Measurements from ENCODE around the gene FAM83G. TPM values are rescaled to one million over a fixed set of nuclear protein-coding genes. Genes with fewer than 3 reads are reported as not detected.
"Not testable (repeated sequence)": the region's sequence is repeated elsewhere in the genome, so short reads cannot be mapped to it uniquely, and the experiment has no call there.

Gene FAM83G
- total and polyA plus RNA-seq, 12 donors, result 1.8 to 7.3 (median 4.0) TPM

DNA sequence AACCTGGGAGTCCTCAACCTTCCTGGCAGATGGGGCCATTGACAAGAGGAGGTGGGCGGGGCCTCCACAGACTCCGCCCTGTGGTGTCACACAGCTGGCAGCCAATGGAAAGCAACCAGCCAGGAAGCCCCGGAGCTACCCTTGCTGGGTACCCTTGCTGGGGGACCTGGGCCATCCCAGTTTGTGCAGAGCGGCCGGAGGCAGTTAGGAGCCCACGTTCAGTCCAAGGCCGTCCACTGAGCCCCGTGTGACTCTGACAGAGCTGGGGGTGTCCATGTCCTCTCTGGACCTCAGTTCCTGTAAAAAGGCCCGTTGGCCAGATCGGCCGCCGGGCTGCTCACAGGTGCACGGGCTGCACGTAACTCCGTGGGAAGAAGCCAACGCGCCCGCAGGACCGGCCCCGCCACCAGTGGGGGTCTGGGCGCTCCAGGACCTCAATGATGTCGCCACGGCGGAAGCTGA is 17.1 kb upstream of the FAM83G start:
- intact Hi-C loops (cut with DNase I), result no loop called here
- 91 to 98% (median 92%) methylated on average over 8 to 24 of the region's 24 CpGs for WGBS, 4 donors
- DNase-seq, result peak in 1 of 7 donors; percentile 39

DNA sequence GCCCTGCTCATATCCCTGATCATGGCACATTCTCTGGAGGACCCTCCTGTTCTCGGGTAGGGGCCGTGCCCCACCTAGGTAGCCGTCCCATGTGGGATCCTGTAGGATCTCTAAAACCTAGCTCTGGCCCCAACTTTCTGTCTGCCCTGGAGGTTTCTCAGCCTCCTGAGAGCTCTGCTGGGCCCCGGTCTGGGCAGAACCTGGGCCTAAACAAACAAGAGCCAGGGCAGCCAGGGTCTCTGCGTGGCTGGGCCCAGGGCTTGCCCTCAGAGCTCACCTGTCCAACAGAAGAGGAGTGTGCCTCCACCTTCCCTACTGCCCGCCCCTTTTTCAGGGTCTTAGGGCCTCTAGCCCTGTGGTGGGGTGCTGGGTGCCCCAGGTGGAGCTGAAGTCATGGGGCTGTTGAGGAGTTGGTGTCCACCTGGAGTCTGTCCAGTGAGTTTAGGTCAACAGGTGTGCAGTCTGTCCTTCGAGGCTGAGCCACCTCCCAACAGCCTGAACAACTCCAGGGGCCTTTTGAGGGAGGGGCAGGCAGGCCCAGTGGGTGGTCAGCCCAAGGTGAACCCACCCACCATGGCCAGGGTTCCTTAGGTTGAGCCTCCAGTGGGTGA is 16.6 kb upstream of the FAM83G start:
- H3K4me3 ChIP-seq; DNase-seq; H3K27me3 ChIP-seq; intact Hi-C loops (cut with DNase I); H3K9me3 ChIP-seq (replicated peaks in 1 of 3); H3K4me1 ChIP-seq (replicated peaks in 1 of 2); H3K27ac ChIP-seq; H3K36me3 ChIP-seq (replicated peaks in 1 of 2): not testable (repeated sequence)
- 85 to 97% (median 90%) methylated on average over 4 to 7 of the region's 7 CpGs for WGBS, 4 donors

More for the DNA sequence above, 17.1 kb upstream of the FAM83G start:
- Histone ChIP-seq H3K4me3 (no peak overlapping the region), H3K4me1 (replicated peaks in 1 of 2) (no peaks in the 10 kb centered on the region), H3K36me3 (replicated peaks in 1 of 2) (no peaks in the 10 kb centered on the region), H3K9me3 (replicated peaks in 1 of 3) (no peaks in the 10 kb centered on the region), H3K27me3 (no peaks in the 10 kb centered on the region), H3K27ac (no peak overlapping the region)
- TF ChIP-seq, protein P1, sequence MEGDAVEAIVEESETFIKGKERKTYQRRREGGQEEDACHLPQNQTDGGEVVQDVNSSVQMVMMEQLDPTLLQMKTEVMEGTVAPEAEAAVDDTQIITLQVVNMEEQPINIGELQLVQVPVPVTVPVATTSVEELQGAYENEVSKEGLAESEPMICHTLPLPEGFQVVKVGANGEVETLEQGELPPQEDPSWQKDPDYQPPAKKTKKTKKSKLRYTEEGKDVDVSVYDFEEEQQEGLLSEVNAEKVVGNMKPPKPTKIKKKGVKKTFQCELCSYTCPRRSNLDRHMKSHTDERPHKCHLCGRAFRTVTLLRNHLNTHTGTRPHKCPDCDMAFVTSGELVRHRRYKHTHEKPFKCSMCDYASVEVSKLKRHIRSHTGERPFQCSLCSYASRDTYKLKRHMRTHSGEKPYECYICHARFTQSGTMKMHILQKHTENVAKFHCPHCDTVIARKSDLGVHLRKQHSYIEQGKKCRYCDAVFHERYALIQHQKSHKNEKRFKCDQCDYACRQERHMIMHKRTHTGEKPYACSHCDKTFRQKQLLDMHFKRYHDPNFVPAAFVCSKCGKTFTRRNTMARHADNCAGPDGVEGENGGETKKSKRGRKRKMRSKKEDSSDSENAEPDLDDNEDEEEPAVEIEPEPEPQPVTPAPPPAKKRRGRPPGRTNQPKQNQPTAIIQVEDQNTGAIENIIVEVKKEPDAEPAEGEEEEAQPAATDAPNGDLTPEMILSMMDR (IDR thresholded peaks at IDR 0.05), result no peak

DNA sequence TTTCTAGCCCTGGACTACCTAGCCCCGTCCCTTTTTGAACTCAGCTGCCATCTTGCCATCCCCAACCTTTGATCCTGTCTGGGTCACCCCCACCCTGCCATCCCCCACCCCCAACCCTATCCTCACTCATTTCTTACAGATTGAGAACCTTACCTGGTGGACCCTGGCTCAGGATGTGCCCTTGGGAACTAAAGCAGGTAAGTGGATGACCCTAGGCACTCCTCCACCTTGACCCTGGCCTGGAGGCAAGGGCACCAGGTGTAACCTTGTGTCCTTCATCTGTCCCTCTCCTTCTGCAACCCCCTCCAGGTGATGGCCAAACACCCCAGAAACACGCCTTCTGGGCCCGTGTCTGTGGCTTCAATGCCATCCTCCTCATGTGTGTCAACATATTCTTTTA is 15.5 kb upstream of the FAM83G start:
- TF ChIP-seq POLR2A (IDR thresholded peaks at IDR 0.05), result no peak
- TF ChIP-seq, protein P1 (IDR thresholded peaks at IDR 0.05), result no peak
- Histone ChIP-seq H3K4me3 (no peak overlapping the region), H3K36me3 (replicated peaks in 1 of 2) (no peaks in the 10 kb centered on the region), H3K4me1 (replicated peaks in 1 of 2) (no peaks in the 10 kb centered on the region), H3K27me3 (no peaks in the 10 kb centered on the region), H3K9me3 (replicated peaks in 1 of 3) (no peaks in the 10 kb centered on the region), H3K27ac (no peak overlapping the region)
- 80 to 94% (median 84%) methylated on average over 1 to 3 of the region's 3 CpGs for WGBS, 4 donors
- DNase-seq, result no peak
- intact Hi-C loops (cut with DNase I), result no loop called here

DNA sequence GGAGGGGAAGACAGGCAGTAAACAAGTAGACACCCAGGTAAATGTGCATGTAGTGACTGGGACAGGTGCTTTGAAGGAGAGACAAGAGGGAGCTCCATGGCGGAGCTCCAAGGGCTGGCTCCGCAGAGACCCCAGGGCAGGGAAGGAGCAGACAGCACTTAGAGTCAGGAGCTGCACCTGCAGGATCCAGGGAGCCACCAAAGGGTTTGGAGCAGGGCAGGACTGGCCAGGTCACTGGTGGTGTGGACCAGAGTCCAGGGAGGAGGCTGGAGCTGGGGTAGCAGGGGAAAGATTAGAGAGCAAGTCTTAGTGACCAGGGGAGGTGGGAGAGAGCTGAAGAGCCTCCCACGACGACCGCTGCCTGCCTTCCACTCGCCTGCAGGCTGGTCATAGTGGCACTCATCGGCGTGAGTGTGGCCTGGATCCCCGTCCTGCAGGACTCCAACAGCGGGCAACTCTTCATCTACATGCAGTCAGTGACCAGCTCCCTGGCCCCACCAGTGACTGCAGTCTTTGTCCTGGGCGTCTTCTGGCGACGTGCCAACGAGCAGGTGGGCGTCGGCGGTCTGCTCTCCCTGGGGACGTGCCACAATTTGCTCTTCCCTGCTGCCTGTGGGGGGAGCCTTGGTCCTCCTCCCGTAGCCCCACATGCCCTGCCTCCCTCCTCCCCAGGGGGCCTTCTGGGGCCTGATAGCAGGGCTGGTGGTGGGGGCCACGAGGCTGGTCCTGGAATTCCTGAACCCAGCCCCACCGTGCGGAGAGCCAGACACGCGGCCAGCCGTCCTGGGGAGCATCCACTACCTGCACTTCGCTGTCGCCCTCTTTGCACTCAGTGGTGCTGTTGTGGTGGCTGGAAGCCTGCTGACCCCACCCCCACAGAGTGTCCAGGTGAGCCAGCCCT is 14.7 kb upstream of the FAM83G start:
- Histone ChIP-seq H3K36me3 (replicated peaks in 1 of 2) (no peaks in the 10 kb centered on the region), H3K9me3 (replicated peaks in 1 of 3) (no peaks in the 10 kb centered on the region), H3K27me3 (no peaks in the 10 kb centered on the region), H3K27ac (no peak overlapping the region), H3K4me3 (no peak overlapping the region), H3K4me1 (replicated peaks in 1 of 2) (no peaks in the 10 kb centered on the region)
- TF ChIP-seq, protein P1 (IDR thresholded peaks at IDR 0.05), result no peak
- TF ChIP-seq POLR2A (IDR thresholded peaks at IDR 0.05), result no peak
- WGBS, 4 donors, result 65 to 73% (median 65%) methylated on average over 17 to 27 of the region's 27 CpGs
- no peak for DNase-seq
- intact Hi-C loops (cut with DNase I), result no loop called here
